Subcutaneous adipose tissue (tissue), 4 donors: ENCODE data around the gene ZNF728. TPM values are rescaled to one million over a fixed set of nuclear protein-coding genes. Genes with fewer than 3 reads are reported as not detected.

Source experiments
- total RNA-seq, 4 donors: library from RNA; depleted of rRNA; stranded (reverse); fragments of >200 nt; gene quantifications; one replicate each; pipeline ENCODE4 v1.1.0, GENCODE V29; 2016
- TF ChIP-seq, protein P1 (sequence below): fragments of 450-650 bp; IDR thresholded peaks from one replicate; pipeline ENCODE4 v1.5.1; 2016; ENCODE audit warnings: low read depth, mild to moderate bottlenecking, control low read depth, antibody characterized with exemption, moderate library complexity

Gene ZNF728
- under 1 TPM in 3 of 4 donors, not detected in 1; 0.17 to 0.98 (median 0.44) TPM for total RNA-seq

DNA sequence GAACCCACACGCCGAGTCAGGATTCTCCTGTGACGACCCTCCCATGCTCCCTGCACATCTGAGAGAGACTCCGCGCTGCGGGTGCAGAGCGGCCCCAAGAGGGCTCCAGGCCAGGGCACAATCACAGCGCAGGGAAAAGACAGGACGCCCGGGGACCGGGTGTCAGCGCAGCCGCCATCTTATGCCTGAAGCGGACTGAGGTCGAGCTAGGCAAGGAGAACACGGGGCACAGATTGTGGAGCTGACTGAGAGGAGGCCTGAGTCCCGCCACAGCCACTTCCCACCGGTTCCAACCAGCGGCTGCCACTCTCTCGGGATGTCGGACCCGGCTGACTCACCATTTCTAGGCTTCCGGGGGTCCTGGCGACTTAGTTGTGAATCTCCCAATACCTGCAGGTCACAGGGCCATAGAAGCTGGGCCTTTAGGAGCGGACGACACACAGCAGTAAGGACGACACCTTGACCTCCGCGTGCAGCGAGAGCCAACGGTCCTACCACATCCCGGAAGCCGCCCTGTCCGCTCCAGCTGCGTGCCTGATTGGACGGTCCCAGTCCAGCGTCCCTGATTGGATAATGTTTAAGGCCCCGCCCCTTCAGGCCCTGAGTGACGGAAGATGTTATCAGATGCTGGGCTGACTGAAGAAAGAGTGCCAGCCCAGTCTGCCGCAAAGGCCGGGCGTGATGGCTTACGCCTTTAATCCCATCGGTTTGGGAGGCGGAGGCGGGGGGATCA lies at the start of gene ZNF728:
ZNF728 (minus strand) TSS at position 487 of the 733 bp plus-strand sequence; CDS start at position 341, 146 bp downstream.
- TF ChIP-seq, protein P1, sequence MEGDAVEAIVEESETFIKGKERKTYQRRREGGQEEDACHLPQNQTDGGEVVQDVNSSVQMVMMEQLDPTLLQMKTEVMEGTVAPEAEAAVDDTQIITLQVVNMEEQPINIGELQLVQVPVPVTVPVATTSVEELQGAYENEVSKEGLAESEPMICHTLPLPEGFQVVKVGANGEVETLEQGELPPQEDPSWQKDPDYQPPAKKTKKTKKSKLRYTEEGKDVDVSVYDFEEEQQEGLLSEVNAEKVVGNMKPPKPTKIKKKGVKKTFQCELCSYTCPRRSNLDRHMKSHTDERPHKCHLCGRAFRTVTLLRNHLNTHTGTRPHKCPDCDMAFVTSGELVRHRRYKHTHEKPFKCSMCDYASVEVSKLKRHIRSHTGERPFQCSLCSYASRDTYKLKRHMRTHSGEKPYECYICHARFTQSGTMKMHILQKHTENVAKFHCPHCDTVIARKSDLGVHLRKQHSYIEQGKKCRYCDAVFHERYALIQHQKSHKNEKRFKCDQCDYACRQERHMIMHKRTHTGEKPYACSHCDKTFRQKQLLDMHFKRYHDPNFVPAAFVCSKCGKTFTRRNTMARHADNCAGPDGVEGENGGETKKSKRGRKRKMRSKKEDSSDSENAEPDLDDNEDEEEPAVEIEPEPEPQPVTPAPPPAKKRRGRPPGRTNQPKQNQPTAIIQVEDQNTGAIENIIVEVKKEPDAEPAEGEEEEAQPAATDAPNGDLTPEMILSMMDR, result no peak

DNA sequence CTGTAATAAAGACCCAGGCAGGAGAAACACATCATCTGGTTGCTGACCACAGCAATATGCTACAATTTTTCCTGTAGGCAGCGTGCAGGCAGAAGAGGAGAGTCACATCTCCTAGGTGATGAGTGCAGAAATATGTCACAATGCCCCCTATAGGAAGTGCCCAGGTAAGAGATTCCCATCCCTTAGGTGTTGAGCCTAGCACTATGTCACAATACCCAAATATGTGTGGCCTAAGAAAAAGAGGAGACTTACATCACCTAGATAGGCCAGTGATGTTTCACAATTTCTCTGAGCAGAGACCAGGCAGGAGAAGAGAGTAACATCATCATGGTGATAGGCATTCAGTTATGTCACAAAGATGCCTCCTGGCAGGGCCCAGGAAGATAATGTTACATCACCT lies 49.4 kb upstream of the ZNF728 start:
- TF ChIP-seq, protein P1, result no peak

DNA sequence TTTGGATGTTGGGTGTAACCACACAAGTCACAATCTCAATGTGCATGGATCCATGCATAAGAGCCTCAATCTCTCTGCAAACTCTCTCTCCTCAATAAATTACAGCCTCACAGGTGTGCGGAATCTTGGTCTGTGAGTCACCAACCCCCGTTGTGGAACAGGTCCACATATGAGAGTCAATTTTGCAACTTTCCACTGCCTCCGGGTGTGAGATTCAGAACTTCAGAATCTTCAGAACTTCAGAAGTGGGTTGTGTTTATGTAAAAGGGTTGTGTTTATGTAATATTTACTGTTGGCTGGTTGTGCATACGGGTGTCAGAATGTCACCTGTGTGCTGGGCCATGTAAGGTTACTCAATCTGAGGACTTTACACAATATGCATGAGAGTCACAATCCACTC lies 46.3 kb upstream of the ZNF728 start:
- TF ChIP-seq, protein P1, result no peak

DNA sequence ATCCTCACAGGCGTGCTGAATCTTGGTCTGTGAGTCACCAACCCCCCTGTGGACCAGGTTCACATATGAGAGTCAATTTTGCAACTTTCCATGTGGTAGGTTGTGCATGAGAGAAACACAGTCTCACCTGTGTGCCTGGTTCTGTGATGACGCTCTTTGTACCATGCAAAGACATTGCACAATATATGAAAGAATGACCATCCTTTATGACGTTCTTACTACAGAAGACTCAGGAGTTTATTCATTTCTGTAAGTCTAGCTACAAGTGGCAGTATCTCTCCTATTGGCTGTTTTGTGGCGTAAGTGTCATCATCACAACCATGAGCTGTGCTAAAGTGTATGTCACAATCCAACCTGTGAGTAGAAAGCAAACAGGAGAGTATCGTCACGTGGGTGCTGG lies 43.8 kb upstream of the ZNF728 start:
- TF ChIP-seq, protein P1, result no peak

DNA sequence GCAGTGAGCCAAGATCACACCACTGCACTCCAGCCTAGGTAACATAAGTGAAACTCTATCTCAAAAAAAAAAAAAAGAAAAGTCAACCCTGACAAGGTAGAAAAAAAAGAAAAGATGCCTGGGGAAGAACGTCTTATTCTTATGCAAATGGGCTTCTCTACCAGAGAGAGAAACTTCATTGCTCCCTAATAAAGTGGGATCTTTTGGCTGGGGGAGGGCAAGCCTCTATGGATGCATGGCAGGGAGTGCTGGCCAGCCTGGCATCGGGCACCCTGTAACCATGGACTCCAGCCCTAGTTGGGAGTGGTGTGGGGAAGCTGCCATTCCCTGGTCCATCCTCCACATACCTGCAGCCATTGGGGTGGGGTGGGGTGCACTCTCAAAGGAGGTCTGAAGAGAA lies 30.7 kb upstream of the ZNF728 start:
- TF ChIP-seq, protein P1, result no peak

DNA sequence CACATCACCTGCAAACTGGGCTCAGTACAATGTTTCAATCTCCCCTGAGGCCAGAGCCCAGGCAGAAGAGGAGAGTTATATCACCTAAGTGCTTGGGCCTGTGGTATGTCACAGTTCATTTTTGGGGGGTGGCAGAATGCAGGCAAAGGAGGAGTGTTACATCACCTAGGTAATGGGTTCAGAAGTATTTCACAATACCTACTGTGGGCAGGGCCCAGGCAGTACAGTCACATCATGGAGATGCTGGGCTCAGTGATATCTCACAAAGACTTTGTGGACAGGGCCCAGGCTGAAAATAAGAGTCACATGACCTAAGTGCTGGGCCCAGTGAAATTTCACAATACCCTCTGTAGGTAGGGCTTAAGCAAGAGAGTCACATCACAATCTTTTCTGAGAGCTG lies 12.7 kb upstream of the ZNF728 start:
- TF ChIP-seq, protein P1, result no peak

DNA sequence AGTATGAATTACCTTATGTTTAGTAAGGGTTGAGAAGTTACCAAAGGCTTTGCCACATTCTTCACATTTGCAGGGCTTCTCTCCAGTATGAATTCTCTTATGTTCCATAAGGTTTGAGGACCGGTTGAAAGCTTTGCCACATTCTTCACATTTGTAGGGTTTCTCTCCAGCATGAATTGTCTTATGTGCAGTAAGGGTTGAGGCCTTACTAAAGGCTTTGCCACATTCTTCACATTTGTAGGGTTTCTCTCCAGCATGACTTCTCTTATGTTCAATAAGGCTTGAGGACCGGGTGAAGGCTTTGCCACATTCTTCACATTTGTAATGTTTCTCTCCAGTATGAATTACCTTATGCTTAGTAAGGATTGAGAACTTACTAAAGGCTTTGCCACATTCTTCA lies 26.7 kb downstream of the ZNF728 start:
- TF ChIP-seq, protein P1, result no peak
